ENCODE measurements around the gene BCORL1.

BCORL1 gene

DNA sequence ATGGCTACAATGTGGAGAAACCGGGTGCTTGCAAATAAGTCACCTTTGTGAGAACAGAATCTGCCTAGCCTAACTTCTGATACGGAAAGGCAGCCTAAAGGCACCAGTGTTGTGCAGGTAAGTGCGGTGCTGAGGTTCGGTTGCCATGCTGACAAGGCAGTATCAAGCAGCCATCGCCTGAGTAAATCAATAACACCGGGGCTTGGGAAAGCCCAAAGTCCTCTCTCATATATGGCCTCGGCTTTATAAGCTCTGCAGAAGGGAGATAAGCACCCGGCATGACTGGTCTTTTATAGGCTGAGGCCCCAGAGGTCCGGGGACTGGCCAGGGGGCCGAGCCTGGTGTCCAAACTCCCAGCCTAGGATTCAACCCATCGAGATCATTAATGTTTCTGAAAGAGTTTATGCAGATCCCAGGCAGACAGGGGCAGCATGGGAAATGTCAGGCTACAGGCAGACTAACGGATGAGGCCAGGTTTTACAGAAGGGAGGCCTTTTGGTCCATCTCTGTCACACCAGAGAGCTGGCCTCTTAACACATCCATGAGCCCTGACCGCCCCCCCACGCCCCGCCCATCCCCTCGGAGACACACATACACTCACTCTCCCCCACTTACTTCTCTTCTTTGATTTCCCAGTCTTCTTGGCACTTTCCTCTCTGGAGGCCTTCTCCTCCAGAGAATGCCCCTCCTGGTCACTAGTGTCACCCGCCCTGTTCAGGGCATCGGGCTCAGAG, 89.3 kb downstream of the BCORL1 start:
- no peaks in the 10 kb centered on the region for H3K9me3 Mint-ChIP-seq
- no peaks in the 10 kb centered on the region for H3K4me1 Mint-ChIP-seq (ENCODE audit: low read depth)
- peaks cover 94% of the 10 kb centered on the region for H3K36me3 Mint-ChIP-seq (ENCODE audit: low read depth)
- H3K4me3 Mint-ChIP-seq, result no peak overlapping the region
- no peak overlapping the region for H3K27ac Mint-ChIP-seq
- intact Hi-C loops (cut with micrococcal nuclease), result no loop called here
- H3K27me3 Mint-ChIP-seq, result no peaks in the 10 kb centered on the region

DNA sequence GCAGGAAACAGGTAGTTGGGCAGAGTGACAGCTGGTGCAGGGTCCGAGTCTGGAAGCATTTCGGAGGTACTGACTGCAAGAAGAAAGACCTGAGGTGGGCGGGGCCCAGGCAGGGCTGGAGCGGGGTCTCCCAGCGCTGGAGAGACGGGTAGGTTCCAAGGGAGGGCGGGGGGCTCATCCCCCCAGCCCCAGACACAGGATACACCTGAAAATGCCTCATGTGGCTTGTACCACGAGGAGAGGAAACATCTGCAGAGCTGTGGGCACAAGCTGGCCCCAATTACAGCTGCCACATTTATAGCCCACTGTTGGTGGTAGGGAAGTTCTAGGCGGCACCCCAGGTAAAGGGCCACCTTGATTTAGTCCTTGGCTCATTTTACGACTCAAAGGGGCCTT, 89.9 kb downstream of the BCORL1 start:
- intact Hi-C loops (cut with micrococcal nuclease), result no loop called here
- Mint-ChIP-seq H3K4me1 (ENCODE audit: low read depth) (no peaks in the 10 kb centered on the region), H3K27ac (no peak overlapping the region), H3K9me3 (no peaks in the 10 kb centered on the region), H3K4me3 (no peak overlapping the region), H3K27me3 (no peaks in the 10 kb centered on the region), H3K36me3 (ENCODE audit: low read depth) (peaks cover 91% of the 10 kb centered on the region)

DNA sequence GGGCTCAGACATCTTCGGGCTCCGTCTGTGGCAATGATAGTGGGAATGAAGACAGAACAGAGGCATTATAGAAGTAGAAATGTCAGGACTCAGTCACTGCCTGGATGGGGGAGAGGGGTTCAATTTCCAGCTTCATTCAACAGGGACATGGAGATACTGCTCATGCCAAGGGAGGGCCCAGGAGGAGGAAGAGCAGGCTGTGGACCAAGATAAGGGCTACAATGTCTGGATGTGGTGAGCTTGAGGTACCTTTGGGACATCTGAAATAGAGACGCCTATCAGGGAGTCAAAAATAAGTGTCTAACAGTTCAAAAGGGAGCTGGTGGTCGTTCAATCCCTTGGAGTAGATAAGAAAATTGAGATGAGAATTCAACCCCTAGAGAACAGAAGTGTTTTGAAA, 93.3 kb downstream of the BCORL1 start:
- H3K27ac Mint-ChIP-seq, result no peak overlapping the region
- intact Hi-C loops (cut with micrococcal nuclease), result no loop called here
- H3K4me1 Mint-ChIP-seq (ENCODE audit: low read depth), result peaks cover 9% of the 10 kb centered on the region
- no peaks in the 10 kb centered on the region for H3K9me3 Mint-ChIP-seq
- H3K4me3 Mint-ChIP-seq, result no peak overlapping the region
- peaks cover 83% of the 10 kb centered on the region for H3K36me3 Mint-ChIP-seq (ENCODE audit: low read depth)
- H3K27me3 Mint-ChIP-seq, result no peaks in the 10 kb centered on the region

DNA sequence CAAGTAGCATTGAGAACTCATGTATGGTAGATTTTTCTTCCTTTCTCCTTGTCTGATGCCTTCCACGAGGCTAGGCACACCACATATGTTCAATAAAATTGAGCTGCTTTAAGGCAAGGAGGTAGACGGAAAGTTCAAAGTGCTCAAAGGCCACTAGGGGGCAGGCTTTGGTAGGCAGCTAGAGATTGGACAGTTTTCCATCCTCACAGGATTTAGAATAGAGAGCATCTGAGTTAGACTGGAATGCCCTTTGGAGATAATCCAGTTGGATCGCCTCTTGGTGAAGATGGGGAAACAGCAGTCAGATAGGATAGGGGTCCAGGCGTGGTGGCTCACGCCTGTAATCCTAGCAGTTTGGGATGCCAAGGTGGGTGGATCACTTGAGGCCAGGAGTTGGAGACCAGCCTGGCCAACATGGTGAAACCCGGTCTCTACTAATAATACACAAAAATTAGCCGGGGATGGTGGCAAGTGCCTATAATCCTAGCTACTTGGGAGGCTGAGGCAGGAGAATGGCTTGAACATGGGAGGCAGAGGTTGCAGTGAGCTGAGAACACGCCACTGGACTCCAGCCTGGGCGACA, 97.5 kb downstream of the BCORL1 start:
- H3K4me1 Mint-ChIP-seq (ENCODE audit: low read depth), result peaks cover 49% of the 10 kb centered on the region
- H3K27ac Mint-ChIP-seq, result no peak overlapping the region
- no peaks in the 10 kb centered on the region for H3K27me3 Mint-ChIP-seq
- H3K9me3 Mint-ChIP-seq, result no peaks in the 10 kb centered on the region
- intact Hi-C loops (cut with micrococcal nuclease), result loop anchor here (2.0 kb wide), 1 partner anchor 111 kb away; no protein-coding TSS in a partner anchor
- H3K4me3 Mint-ChIP-seq, result no peak overlapping the region
- H3K36me3 Mint-ChIP-seq (ENCODE audit: low read depth), result peaks cover 58% of the 10 kb centered on the region

DNA sequence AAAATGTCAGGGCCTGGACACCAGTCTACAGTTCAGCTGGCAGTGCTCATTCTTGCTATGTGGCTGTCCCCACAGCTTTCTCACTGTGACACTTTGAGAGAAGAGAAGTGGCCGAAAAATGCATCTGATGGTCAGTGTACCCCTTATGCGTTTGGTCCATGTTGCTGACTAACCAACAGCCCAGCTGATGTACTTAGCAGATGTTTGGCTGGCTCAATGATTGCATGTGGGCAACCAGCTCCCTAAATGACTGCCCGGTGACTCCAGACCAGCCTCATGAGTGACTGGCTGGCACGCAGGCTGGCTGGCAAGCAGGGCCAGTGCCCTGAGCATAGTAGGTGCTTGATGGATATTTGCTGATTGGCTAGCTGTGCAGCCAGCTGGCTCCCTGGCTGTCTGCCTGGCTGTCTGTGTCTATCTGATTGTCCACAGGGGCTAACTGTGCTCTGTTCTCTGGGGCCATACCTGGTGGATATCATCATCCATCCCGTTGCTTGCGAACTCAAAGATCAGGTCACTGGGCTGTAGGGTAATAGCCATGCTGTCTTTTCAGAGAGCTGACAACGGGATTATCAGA, 98.4 kb downstream of the BCORL1 start:
- intact Hi-C loops (cut with micrococcal nuclease), result loop anchor here (2.0 kb wide), 1 partner anchor 110 kb away; no protein-coding TSS in a partner anchor
- no peaks in the 10 kb centered on the region for H3K9me3 Mint-ChIP-seq
- peaks cover 59% of the 10 kb centered on the region for H3K4me1 Mint-ChIP-seq (ENCODE audit: low read depth)
- peak overlapping the region; percentile 89 for H3K27ac Mint-ChIP-seq
- H3K4me3 Mint-ChIP-seq, result no peak overlapping the region
- H3K36me3 Mint-ChIP-seq (ENCODE audit: low read depth), result peaks cover 53% of the 10 kb centered on the region
- H3K27me3 Mint-ChIP-seq, result no peaks in the 10 kb centered on the region

DNA sequence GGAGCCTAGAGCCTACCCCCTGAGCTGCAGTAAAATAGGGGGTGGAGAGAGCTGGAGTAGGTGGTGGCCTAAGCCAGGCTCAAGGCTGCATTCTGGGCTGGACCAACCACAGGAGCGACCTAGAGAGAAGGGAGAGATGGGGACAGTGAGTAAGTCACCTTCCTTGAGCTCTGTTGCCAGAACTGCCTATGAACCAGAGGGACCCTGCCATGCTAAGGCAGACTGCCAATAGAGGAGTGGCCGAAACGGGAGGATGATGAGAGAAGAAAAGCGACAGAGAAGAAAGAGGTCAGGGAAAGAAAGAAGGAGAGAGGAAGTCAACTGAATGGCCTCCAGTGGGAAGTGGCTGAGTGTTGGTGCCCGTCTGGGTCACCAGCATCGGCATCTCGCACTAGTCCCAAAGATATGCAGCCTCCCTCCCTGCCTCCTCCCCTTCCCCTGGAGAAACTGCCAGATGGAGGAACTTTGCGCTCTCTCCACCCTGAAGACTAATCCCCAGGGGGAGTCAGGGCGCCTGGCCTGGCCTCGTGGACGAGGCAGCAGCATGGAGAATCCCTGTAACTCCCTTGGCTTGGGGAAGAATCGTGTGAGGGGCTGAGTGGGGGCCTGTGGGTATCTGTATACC, 99.1 kb downstream of the BCORL1 start:
- Mint-ChIP-seq H3K27ac (peak overlapping the region; percentile 89), H3K4me1 (ENCODE audit: low read depth) (peaks cover 65% of the 10 kb centered on the region), H3K27me3 (no peaks in the 10 kb centered on the region), H3K9me3 (no peaks in the 10 kb centered on the region), H3K36me3 (ENCODE audit: low read depth) (peaks cover 52% of the 10 kb centered on the region), H3K4me3 (peak overlapping the region; percentile 52)
- intact Hi-C loops (cut with micrococcal nuclease), result loop anchor here (1.0 to 2.0 kb wide), 3 partner anchors 29 to 109 kb away; partner anchors contain the start of gene ELF4

DNA sequence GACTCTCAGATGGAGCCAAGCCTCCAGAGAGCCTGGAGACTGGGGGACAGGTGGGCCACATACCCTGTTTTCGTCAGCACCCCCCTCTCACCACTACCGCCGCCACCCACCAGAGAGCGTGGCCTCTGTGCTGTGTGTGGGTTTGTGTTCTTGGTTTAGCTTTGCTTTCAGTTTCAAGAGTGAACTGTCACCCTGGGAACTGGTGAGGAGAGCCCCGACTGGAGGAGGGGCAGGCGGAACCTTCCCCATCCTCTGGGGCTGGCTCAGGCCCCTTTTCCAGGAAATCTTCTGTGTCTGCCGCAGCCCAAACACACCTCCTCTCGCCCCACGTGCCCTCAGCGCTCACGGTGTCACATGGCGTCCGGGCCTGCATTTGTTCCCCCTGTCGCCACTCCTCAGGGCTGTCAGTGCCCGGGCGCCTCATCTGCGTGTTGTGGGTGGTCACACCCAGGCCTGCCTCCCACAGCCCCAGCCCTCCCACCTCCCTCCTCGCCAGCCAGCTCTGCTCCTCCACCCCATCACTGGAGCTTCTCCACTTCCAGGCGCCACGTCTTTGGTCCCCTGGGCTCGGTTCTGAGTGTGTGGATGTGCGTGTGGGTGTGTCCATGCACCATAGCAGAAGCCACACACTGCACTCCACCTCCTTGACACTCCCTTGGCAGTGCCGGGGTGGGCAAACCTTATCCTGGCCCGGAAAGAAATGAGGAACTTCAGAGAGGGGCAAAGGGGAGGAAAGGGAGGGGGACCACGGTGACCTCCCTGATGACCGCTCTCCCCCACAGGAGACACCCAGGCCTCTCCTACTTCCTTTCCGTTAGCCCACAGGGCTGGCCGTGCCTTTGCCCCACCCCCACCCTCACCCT, 100.0 kb downstream of the BCORL1 start:
- peaks cover 73% of the 10 kb centered on the region for H3K4me1 Mint-ChIP-seq (ENCODE audit: low read depth)
- H3K27me3 Mint-ChIP-seq, result no peaks in the 10 kb centered on the region
- peak overlapping the region; percentile 89 for H3K27ac Mint-ChIP-seq
- intact Hi-C loops (cut with micrococcal nuclease), result loop anchor here (1.0 kb wide), 2 partner anchors 28 to 38 kb away; partner anchors contain the start of gene ELF4
- peak overlapping the region; percentile 46 for H3K4me3 Mint-ChIP-seq
- peaks cover 49% of the 10 kb centered on the region for H3K36me3 Mint-ChIP-seq (ENCODE audit: low read depth)
- no peaks in the 10 kb centered on the region for H3K9me3 Mint-ChIP-seq

DNA sequence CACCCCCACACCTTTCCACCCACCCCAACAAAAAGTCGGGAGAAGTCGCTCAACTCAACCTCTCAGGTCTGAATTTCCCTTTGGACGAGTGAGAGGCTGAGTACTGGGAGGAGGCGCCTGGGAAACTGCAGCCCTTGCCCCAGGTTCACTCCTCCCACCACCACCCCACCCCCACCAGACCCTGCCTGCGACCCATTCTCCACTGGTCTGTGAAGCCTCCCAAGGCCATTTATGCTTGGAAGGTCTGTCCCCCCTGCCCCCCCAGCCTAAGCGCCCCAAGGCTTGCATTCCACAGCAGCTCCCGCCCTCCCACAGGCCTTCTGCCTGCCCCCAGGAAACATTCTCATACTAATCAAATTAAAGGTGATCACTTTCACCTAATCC, 100.7 kb downstream of the BCORL1 start:
- intact Hi-C loops (cut with micrococcal nuclease), result no loop called here
- Mint-ChIP-seq H3K27me3 (no peaks in the 10 kb centered on the region), H3K27ac (peak overlapping the region; percentile 89), H3K4me1 (ENCODE audit: low read depth) (peaks cover 79% of the 10 kb centered on the region), H3K9me3 (no peaks in the 10 kb centered on the region), H3K4me3 (peak overlapping the region; percentile 46), H3K36me3 (ENCODE audit: low read depth) (peaks cover 55% of the 10 kb centered on the region)

DNA sequence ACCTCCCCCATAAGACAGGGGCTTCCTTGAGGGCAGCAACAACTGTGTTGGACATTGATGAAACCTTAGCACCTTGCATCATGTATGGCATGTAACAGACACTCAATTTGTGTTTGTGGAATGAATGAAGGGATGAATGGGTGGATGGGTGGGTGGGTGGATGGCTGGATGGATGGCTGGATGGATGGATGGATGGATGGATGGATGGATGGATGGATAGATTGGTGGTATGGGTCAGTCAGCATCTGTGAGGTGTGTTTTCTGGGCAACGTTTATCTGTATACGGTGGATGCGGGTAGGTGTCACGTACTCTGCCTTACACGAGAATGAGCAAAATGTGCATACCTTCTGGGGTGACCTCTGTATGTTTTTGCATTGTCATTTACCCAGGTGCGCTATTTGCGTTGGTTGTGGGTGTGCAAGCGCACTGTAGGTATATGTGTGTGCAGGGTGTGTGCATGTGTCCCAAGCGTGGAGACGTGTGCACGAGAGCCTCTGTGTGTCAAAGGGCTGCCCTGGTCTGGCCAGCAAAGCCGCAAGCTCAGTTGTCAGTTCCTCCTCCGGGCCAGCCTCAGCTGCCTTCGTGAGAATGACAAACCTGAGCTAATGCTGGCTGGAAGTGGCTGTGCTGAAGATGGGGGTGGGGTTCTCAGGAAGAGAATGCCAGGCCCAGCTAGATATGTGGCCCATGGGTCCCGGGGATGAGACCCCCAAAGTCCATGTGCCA, 101.4 kb downstream of the BCORL1 start:
- Mint-ChIP-seq H3K9me3 (no peaks in the 10 kb centered on the region), H3K36me3 (ENCODE audit: low read depth) (peaks cover 51% of the 10 kb centered on the region), H3K4me1 (ENCODE audit: low read depth) (peaks cover 83% of the 10 kb centered on the region), H3K4me3 (peak overlapping the region; percentile 64), H3K27ac (peak overlapping the region; percentile 89), H3K27me3 (no peaks in the 10 kb centered on the region)
- intact Hi-C loops (cut with micrococcal nuclease), result no loop called here

DNA sequence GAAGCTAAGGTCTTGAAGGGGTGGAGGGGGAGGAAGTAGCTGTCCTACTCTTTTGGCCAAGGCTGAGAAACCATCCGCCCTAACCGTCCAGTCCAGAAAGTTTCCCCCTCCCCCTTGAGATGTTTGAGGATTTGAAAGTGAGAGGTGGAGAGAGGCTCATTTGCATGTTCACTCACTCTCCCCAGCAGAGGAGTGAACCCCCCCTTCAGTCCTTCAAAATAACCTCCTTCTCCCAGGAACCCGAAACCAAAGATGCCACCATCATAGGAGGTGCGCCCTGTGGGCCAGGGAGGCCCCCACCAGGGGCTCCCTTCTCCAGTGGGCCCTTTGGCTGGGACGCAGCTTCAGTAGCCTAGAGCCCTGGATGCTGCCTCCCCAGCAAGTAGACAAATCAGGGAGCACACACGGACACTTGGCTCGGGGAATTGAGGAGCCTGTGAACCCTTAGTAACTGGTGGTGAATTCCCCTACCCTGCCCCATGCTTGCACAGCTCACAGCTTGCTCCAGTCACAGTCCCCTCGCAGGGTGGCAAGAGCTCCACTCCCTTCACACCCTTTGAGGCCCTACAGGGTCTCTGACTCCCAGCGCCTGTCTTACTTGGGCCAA, 102.3 kb downstream of the BCORL1 start:
- intact Hi-C loops (cut with micrococcal nuclease), result no loop called here
- Mint-ChIP-seq H3K4me1 (ENCODE audit: low read depth) (peaks cover 86% of the 10 kb centered on the region), H3K36me3 (ENCODE audit: low read depth) (peaks cover 42% of the 10 kb centered on the region), H3K9me3 (no peaks in the 10 kb centered on the region), H3K4me3 (peak overlapping the region; percentile 10), H3K27me3 (no peaks in the 10 kb centered on the region), H3K27ac (peak overlapping the region; percentile 89)

DNA sequence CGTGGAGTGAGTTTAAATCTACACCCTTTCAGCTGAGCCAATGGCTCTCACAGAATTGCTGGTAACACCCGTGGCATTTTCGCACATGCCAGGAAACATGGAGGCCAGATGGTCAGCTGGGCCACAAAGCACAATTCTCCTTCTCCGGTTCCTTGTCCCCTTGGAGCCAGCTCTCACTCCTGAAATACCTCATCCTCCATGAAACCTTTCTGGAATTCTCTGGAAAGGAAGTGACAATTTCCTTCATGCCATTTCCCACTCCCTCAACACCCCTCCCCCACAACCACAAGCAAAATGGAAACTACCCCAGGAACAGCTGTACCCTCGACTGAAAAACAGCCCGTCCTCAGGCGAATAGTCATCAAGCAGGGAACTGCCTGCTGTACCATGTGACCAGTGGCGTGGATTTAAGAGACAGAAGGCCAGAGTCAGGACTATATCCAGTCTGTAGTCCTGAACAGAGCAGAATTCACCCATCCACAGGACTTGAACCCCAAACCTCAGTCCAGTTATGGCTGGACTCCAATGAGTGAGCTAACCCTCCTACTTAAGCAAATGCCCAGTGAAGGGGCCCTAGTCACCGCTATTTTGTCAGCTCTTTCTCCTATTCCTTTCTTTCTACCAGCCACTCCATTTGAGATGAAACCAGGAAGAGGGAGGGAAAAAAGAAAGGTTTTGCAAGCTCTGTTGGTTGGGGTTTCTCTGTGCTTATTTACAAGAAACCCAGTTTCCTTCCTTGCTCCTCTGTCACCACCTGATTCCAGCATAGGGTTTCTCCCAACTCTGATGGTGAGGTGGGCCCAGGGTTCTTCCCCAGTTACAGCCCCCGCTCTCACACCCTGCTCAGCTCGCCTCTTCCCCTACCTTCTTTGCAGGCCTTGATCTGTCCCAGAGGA, 103.4 kb downstream of the BCORL1 start:
- peaks cover 33% of the 10 kb centered on the region for H3K36me3 Mint-ChIP-seq (ENCODE audit: low read depth)
- peaks cover 89% of the 10 kb centered on the region for H3K4me1 Mint-ChIP-seq (ENCODE audit: low read depth)
- peak overlapping the region; percentile 89 for H3K27ac Mint-ChIP-seq
- no peak overlapping the region for H3K4me3 Mint-ChIP-seq
- intact Hi-C loops (cut with micrococcal nuclease), result no loop called here
- H3K9me3 Mint-ChIP-seq, result no peaks in the 10 kb centered on the region
- no peaks in the 10 kb centered on the region for H3K27me3 Mint-ChIP-seq
